ENCODE measurements around the gene A3GALT2.

- TF ChIP-seq USF2 (CRISPR knock-in tag; IDR thresholded peaks at IDR 0.05) (no peak), TEAD1 (CRISPR knock-in tag; IDR thresholded peaks at IDR 0.05) (no peak), CTCF (IDR thresholded peaks at IDR 0.05) (no peak), ZNF512 (CRISPR knock-in tag; IDR thresholded peaks at IDR 0.05; ENCODE audit: borderline replicate concordance) (no peak), PRRX2 (CRISPR knock-in tag; IDR thresholded peaks at IDR 0.05) (no peak), CREM (CRISPR knock-in tag; IDR thresholded peaks at IDR 0.05) (no peak), SP1 (CRISPR knock-in tag; conservative IDR thresholded peaks at IDR 0.05) (no peak), FOXJ3 (CRISPR knock-in tag; IDR thresholded peaks at IDR 0.05; ENCODE audit: borderline replicate concordance) (no peak), GTF2I (CRISPR knock-in tag; conservative IDR thresholded peaks at IDR 0.05) (no peak), IRF2 (CRISPR knock-in tag; IDR thresholded peaks at IDR 0.05; ENCODE audit: borderline replicate concordance, low read depth) (no peak), ZNF138 (CRISPR knock-in tag; conservative IDR thresholded peaks at IDR 0.05) (no peak), RELA (CRISPR knock-in tag; IDR thresholded peaks at IDR 0.05; ENCODE audit: borderline replicate concordance) (no peak), ZNF423 (CRISPR knock-in tag; IDR thresholded peaks at IDR 0.05) (no peak), USF1 (CRISPR knock-in tag; IDR thresholded peaks at IDR 0.05) (no peak)
Observed at GRCh38 chr1:33368431-33368830, 47.5 kb upstream of the A3GALT2 start.

Data from WTC11 (cell line).